NB4 (cell line): ENCODE data around the gene TNK2.
"Not testable (repeated sequence)": the region's sequence is repeated elsewhere in the genome, so short reads cannot be mapped to it uniquely, and the experiment has no call there.

Experiments used
- CTCF ChIP-seq: IDR thresholded peaks from one replicate; pipeline ENCODE4 v1.5.1; 2012; ENCODE audit warnings: low read depth, low read length
- MAX ChIP-seq: IDR thresholded peaks from 2 replicates; pipeline ENCODE4 v1.6.1; 2011; ENCODE audit warnings: low read depth, low read length
- MYC ChIP-seq: IDR thresholded peaks from 2 replicates; pipeline ENCODE4 v1.6.1; 2011; ENCODE audit warnings: low read depth, low read length
- POLR2A ChIP-seq: IDR thresholded peaks from 2 replicates; pipeline ENCODE4 v1.6.1; 2011; ENCODE audit warnings: mild to moderate bottlenecking; ENCODE audit not compliant: insufficient read length; ENCODE audit errors: extremely low read depth

DNA sequence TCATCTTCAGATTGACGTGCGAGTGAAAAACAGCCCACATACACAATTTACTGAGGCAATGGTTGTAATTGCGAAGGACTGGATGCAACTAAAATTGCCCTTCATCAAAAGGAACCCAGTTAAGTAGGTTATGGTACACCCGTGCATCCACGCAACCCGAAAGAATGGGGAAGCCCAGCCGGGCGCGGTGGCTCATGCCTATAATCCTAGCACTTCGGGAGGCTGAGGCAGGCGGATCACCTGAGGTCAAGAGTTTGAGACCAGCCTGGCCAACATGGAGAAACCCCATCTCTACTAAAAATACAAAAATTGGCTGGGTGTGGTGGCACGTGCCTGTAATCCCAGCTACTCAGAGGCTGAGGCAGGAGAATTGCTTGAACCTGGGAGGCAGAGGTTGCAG is 46.0 kb downstream of the TNK2 start:
- TF ChIP-seq CTCF, POLR2A, MAX, MYC: not testable (repeated sequence)
